ENCODE results near the gene FOXO4. TPM values are rescaled to one million over a fixed set of nuclear protein-coding genes. Genes with fewer than 3 reads are reported as not detected.

The FOXO4 gene
- total and polyA plus RNA-seq, 2 experiments from 2014 or later: 8.0 to 31.4 TPM

GRCh38 chrX:71105628-71106027, 10.0 kb downstream of the FOXO4 start:
- Histone ChIP-seq H3K9me2 (ENCODE audit: insufficient read depth) (no peaks in the 10 kb centered on the region), H3K27me3 (ENCODE audit: insufficient read depth) (peaks cover 4% of the 10 kb centered on the region; the same call in 1 of the 2 replicates), H3K79me2 (replicated peaks; ENCODE audit: insufficient read depth) (0 out of 2 replicates have a peak, but pooled peaks cover 5% of the 10 kb centered on the region), H3K4me1 (ENCODE audit: insufficient read depth) (peaks cover 41% of the 10 kb centered on the region), H3K4me2 (no peak overlapping the region), H3K27ac (ENCODE audit: low read depth) (no peak overlapping the region), H3F3A (replicated peaks; ENCODE audit: low read depth) (0 out of 2 replicates have a peak, but pooled peaks cover 5% of the 10 kb centered on the region), H3K4me3 (no peak overlapping the region), H4K20me1 (replicated peaks; ENCODE audit: insufficient read depth) (no peaks in the 10 kb centered on the region), H3K36me3 (ENCODE audit: insufficient read depth) (no peaks in the 10 kb centered on the region), H2AFZ (no peak overlapping the region)
- H3K36me3 Mint-ChIP-seq (ENCODE audit: low read depth): peaks cover 10% of the 10 kb centered on the region; the same call in 1 of the 3 replicates
- peaks cover 6% of the 10 kb centered on the region for H3K27me3 Mint-ChIP-seq (ENCODE audit: insufficient read depth, low read depth, poor library complexity)
- no peak overlapping the region for H3K4me3 Mint-ChIP-seq
- no peaks in the 10 kb centered on the region for H3K9me3 Mint-ChIP-seq
- ATAC-seq (no peak), DNase-seq (ENCODE audit: low spot score) (no peak)
- H3K27ac Mint-ChIP-seq: no peak overlapping the region
- peaks cover 42% of the 10 kb centered on the region for H3K4me1 Mint-ChIP-seq
- TF ChIP-seq ZNF331 (CRISPR knock-in tag; IDR thresholded peaks at IDR 0.05; ENCODE audit: low read depth): no peak
- TF ChIP-seq ZNF114 (CRISPR knock-in tag; IDR thresholded peaks at IDR 0.05): no peak
- no peak for TF ChIP-seq CREB1 (CRISPR knock-in tag; IDR thresholded peaks at IDR 0.05; ENCODE audit: low read depth)
- TF ChIP-seq REST (IDR thresholded peaks at IDR 0.05; ENCODE audit: unreplicated experiment): no peak
- TF ChIP-seq NANOG (IDR thresholded peaks at IDR 0.05; ENCODE audit: borderline replicate concordance): no peak
- no peak for TF ChIP-seq JUNB (IDR thresholded peaks at IDR 0.05; ENCODE audit: unreplicated experiment)

GRCh38 chrX:71106427-71106826, 10.8 kb downstream of the FOXO4 start, which contains the start of gene CXorf65:
Gene CXorf65 (minus strand): TSS chrX:71106740. CDS start chrX:71106556, 184 bp downstream.
- Histone ChIP-seq H3K27me3 (ENCODE audit: insufficient read depth) (peaks cover 11% of the 10 kb centered on the region; the same call in 1 of the 2 replicates), H3K9me2 (ENCODE audit: insufficient read depth) (no peaks in the 10 kb centered on the region), H3K4me1 (ENCODE audit: insufficient read depth) (peaks cover 33% of the 10 kb centered on the region), H3K27ac (ENCODE audit: low read depth) (no peak within 1 kb of the TSS), H3K4me3 (no peak within 1 kb of the TSS), H3K4me2 (no peak within 1 kb of the TSS), H3F3A (replicated peaks; ENCODE audit: low read depth) (0 out of 2 replicates have a peak, but pooled peaks cover 5% of the 10 kb centered on the region), H2AFZ (no peak within 1 kb of the TSS), H4K20me1 (replicated peaks; ENCODE audit: insufficient read depth) (no peaks in the 10 kb centered on the region), H3K36me3 (ENCODE audit: insufficient read depth) (no peaks in the 10 kb centered on the region), H3K79me2 (replicated peaks; ENCODE audit: insufficient read depth) (0 out of 2 replicates have a peak, but pooled peaks cover 1% of the 10 kb centered on the region)
- TF ChIP-seq JUNB (IDR thresholded peaks at IDR 0.05; ENCODE audit: unreplicated experiment) (no peak), ZNF331 (CRISPR knock-in tag; IDR thresholded peaks at IDR 0.05; ENCODE audit: low read depth) (no peak), POLR2AphosphoS5 (IDR thresholded peaks at IDR 0.05; ENCODE audit: low read depth) (no peak), STAT1 (IDR thresholded peaks at IDR 0.05; ENCODE audit: unreplicated experiment) (no peak), NANOG (IDR thresholded peaks at IDR 0.05; ENCODE audit: borderline replicate concordance) (no peak), CTCF (conservative IDR thresholded peaks at IDR 0.05; ENCODE audit: low read depth in 2 of 2) (no peak), ETS1 (IDR thresholded peaks at IDR 0.05) (no peak), ZNF114 (CRISPR knock-in tag; IDR thresholded peaks at IDR 0.05) (no peak)
- no peak for DNase-seq (ENCODE audit: low spot score)
- Mint-ChIP-seq H3K9me3 (no peaks in the 10 kb centered on the region), H3K27me3 (ENCODE audit: insufficient read depth, low read depth, poor library complexity) (peaks cover 2% of the 10 kb centered on the region), H3K36me3 (ENCODE audit: low read depth) (0 out of 3 replicates have a peak, but pooled peaks cover 5% of the 10 kb centered on the region), H3K4me1 (peaks cover 35% of the 10 kb centered on the region), H3K27ac (no peak within 1 kb of the TSS), H3K4me3 (no peak within 1 kb of the TSS)
- no peak for ATAC-seq

Data from GM23338 (cell line).